Activated CD4-positive, alpha-beta T cell treated with anti-CD3 and anti-CD28 coated beads, Interleukin-2, amount 10 ng/mL, durations not matched to agents 7 days and 5 days (primary cell): ENCODE results near the gene TMBIM4. TPM values are rescaled to one million over a fixed set of nuclear protein-coding genes. Genes with fewer than 3 reads are reported as not detected.
"Not testable (repeated sequence)": the region's sequence is repeated elsewhere in the genome, so short reads cannot be mapped to it uniquely, and the experiment has no call there.

Experiments used
- CTCF ChIA-PET: fragments of 350-600 bp; sonication (Branson Sonifier 250); formaldehyde crosslinking; loops from one replicate; lab custom pipeline; 2021; ENCODE audit warnings: antibody characterized with exemption; lab: Charles Lee
- POLR2A ChIA-PET: fragments of 350-600 bp; sonication (Branson Sonifier 250); formaldehyde crosslinking; loops from one replicate; lab custom pipeline; 2021; ENCODE audit warnings: antibody characterized with exemption; lab: Charles Lee
- DNase-seq: peaks from one replicate; pipeline ENCODE4 v3.0.0-alpha.2; 2020
- H3K27ac Mint-ChIP-seq: one replicate; pipeline ENCODE4 v1.8.0; 2021; ENCODE audit warnings: mild to moderate bottlenecking, moderate library complexity, mixed read lengths
- H3K27me3 Mint-ChIP-seq: one replicate; pipeline ENCODE4 v1.8.0; 2021; ENCODE audit warnings: mixed read lengths
- H3K36me3 Mint-ChIP-seq: one replicate; pipeline ENCODE4 v1.8.0; 2021; ENCODE audit warnings: low read depth, mixed read lengths
- H3K4me1 Mint-ChIP-seq: one replicate; pipeline ENCODE4 v1.8.0; 2021; ENCODE audit warnings: mixed read lengths
- H3K4me3 Mint-ChIP-seq: one replicate; pipeline ENCODE4 v1.8.0; 2021; ENCODE audit warnings: mild to moderate bottlenecking, moderate library complexity, mixed read lengths
- H3K9me3 Mint-ChIP-seq: one replicate; pipeline ENCODE4 v1.8.0; 2021; ENCODE audit warnings: mixed read lengths
- total RNA-seq, 2 experiments: library from RNA; stranded (reverse); gene quantifications; one replicate each; pipeline ENCODE4 v1.2.3, GENCODE V29; 2021

The TMBIM4 gene, protein sequence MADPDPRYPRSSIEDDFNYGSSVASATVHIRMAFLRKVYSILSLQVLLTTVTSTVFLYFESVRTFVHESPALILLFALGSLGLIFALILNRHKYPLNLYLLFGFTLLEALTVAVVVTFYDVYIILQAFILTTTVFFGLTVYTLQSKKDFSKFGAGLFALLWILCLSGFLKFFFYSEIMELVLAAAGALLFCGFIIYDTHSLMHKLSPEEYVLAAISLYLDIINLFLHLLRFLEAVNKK
- 10 to 100 TPM; 65.7 to 83.5 TPM for total RNA-seq

DNA sequence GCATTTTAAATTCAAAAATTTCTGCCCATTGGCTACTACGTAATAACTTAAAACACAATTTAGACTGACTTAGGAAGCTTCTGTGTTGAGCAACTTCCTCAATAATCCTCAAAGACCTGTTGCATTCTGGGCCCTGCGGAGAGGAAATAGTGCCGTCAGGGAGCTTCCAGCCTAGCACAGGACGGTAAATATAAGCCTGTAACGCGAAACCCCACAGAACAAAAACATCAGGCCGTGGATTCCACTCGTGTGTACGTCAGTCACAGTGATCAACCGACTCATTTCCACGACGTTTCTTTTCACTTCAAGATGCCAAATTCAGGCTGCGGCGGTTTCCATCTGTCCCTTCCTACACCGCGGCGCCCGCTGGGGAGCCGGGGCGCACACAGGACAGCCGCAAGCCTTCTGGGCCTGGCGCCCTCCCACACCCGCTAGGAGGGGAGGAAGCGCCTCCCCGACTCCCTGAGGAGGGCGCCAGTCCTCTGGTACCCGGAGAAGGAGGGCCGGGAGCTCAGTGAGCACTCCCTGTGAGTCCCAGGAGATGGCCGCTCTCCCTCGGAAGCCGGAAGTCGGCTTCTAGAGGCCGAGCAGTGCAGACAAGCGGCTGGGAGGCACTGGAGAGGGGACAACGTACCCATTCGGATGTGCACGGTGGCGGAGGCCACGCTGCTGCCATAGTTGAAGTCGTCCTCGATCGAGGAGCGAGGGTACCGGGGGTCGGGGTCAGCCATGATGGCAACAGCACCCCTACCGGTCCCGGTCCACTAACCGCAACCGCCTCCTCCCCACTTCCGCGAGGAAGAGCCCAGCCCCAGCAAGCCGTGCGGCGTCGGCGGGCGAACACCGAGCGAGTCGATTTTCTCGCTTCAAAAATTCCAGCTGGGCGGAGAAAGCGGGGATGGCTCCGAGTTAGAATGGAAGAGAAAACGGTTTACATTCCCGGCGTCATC, at the start of gene TMBIM4:
TSS of gene TMBIM4 (minus strand) at position 776 of the 950 bp plus-strand sequence. CDS start at position 731, 45 bp downstream.
- CTCF ChIA-PET = interaction anchor here (1.0 to 2.2 kb wide), 5 partner anchors 11 to 249 kb away, joined by 3 to 15 read pairs (median 5); no protein-coding TSS in a partner anchor
- H3K4me1 Mint-ChIP-seq = peaks cover 42% of the 10 kb centered on the region

DNA sequence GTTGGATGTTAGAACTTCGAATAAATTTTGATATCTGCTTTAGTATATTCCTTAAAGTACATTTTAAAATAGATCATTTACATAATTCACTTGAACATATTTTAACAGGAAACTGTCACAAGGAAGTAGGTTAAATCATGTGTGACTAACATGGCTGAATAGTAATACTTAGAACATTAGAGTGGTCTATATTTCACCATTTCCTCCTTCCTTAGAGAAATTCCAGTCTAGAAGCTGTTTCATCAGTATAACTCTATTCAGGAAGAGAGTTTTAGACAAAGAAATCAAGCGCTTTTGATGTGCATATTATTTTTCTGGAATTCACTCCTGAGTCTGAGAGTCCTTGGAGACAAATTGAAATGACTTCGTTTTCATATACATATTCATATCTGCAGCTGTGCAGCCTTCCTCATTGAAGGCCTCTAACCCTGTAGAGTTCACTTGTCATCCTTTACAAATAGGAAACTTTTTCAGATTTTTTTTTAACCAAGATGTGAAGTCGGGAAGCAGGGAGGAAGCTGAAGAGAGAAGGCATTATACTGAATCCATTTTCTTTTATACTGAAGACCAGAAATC, 47.6 kb upstream of the TMBIM4 start:
- H3K27ac Mint-ChIP-seq = no peak overlapping the region
- H3K4me1 Mint-ChIP-seq = peaks cover 3% of the 10 kb centered on the region
- H3K9me3 Mint-ChIP-seq = peaks cover 12% of the 10 kb centered on the region
- H3K27me3 Mint-ChIP-seq = peaks cover 8% of the 10 kb centered on the region
- ChIA-PET CTCF (no interaction called here), POLR2A (no interaction called here)
- no peak overlapping the region for H3K4me3 Mint-ChIP-seq
- H3K36me3 Mint-ChIP-seq = peaks cover 2% of the 10 kb centered on the region
- DNase-seq = no peak

More for the DNA sequence above, at the start of gene TMBIM4:
- Mint-ChIP-seq H3K9me3 (peaks cover 21% of the 10 kb centered on the region), H3K27ac (peak within 1 kb of the TSS; percentile 100), H3K36me3 (peaks cover 43% of the 10 kb centered on the region), H3K27me3 (no peaks in the 10 kb centered on the region), H3K4me3 (peak within 1 kb of the TSS; percentile 94)
- peak; percentile 89 for DNase-seq
- POLR2A ChIA-PET = interaction anchor here (0.6 to 1.2 kb wide), 7 partner anchors 22 to 200 kb away, joined by 3 to 8 read pairs (median 3); partner anchors contain the start of genes HELB and LLPH

DNA sequence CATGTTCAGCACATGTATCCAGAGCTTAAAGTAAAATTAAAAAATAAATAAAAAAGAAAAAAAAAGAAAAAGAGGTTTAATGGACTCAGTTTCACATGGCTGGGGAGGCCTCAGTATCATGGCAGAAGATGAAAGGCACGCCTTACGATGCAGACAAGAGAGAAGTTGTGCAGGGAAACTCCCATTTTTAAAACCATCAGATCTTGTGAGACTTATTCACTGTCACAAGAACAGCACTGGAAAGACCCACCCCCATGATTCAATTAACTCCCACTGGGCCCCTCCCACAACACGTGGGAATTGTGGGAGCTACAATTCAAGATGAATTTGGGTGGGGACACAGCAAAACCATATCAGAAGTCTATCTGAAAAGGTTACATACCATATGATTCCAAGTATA, 43.2 kb upstream of the TMBIM4 start:
- H3K27me3 Mint-ChIP-seq, DNase-seq, H3K4me3 Mint-ChIP-seq, H3K9me3 Mint-ChIP-seq, H3K27ac Mint-ChIP-seq, POLR2A ChIA-PET, H3K4me1 Mint-ChIP-seq, H3K36me3 Mint-ChIP-seq, CTCF ChIA-PET: not testable (repeated sequence)

DNA sequence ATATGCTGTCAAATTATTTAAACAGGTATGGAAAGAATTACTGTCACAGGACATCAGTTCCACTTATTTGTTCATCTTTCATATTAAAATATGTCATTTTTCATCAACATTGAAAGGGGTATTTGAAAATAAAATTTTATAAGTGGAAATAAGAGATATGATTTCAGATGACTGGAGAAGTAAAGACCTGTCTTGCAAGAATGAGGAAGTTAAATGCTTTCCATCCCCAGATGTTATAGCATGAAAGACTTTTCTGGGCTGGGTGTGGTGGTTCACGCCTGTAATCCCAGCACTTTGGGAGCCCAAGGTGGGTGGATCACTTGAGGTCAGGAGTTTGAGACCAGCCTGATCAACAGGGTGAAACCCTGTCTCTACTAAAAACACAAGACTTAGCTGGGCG, 41.8 kb upstream of the TMBIM4 start:
- H3K36me3 Mint-ChIP-seq, H3K4me3 Mint-ChIP-seq, DNase-seq, H3K9me3 Mint-ChIP-seq, H3K4me1 Mint-ChIP-seq, POLR2A ChIA-PET, H3K27ac Mint-ChIP-seq: not testable (repeated sequence)
- peaks cover 10% of the 10 kb centered on the region for H3K27me3 Mint-ChIP-seq
- CTCF ChIA-PET = interaction anchor here (0.7 kb wide), 1 partner anchor 1651 kb away, joined by 3 read pairs; no protein-coding TSS in a partner anchor

DNA sequence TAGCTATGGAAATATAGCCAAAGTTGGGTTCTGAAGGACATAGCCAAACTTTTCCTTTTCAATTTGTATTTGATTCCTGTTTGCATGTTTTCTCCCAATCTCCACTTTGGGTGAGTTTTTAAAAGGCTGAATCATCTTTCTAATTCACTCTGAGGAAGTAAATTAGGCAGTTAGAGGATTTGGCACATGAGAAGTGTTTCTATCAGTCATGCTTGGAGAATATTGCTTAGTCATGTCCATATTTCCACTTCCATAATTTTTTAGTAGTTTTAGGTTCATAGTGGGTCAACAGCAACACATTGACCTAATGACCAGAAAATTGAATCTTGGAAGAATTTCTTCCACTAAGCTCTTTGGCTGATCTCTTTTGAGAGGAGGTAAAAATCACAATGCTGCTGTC, 41.0 kb upstream of the TMBIM4 start:
- Mint-ChIP-seq H3K9me3 (peaks cover 6% of the 10 kb centered on the region), H3K27ac (no peak overlapping the region), H3K27me3 (peaks cover 13% of the 10 kb centered on the region), H3K4me3 (no peak overlapping the region), H3K4me1 (peaks cover 4% of the 10 kb centered on the region), H3K36me3 (no peaks in the 10 kb centered on the region)
- ChIA-PET POLR2A (no interaction called here), CTCF (no interaction called here)
- no peak for DNase-seq

DNA sequence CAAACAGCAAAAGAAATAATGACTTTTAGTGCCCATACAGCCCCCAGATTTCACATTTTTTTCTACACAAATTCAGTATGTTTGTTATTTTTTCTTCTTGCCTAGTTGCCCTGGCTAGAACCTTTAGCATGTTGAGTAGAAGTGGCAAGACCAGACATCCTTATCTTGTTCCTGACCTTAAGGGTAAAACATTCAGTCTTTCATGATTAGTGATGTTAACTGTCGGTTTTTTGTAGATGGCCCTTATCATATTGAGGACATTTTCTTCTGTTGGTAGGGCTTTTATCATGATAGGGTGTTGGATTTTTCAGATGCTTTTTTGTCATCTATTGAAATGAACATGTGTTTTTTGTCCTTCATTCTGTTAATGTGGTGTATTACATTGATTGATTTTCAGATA, 36.3 kb upstream of the TMBIM4 start:
- CTCF ChIA-PET = no interaction called here
- Mint-ChIP-seq H3K4me1 (peaks cover 9% of the 10 kb centered on the region), H3K4me3 (no peak overlapping the region), H3K36me3 (no peaks in the 10 kb centered on the region), H3K27me3 (peaks cover 10% of the 10 kb centered on the region), H3K9me3 (peaks cover 2% of the 10 kb centered on the region), H3K27ac (no peak overlapping the region)
- POLR2A ChIA-PET = no interaction called here
- DNase-seq = no peak

DNA sequence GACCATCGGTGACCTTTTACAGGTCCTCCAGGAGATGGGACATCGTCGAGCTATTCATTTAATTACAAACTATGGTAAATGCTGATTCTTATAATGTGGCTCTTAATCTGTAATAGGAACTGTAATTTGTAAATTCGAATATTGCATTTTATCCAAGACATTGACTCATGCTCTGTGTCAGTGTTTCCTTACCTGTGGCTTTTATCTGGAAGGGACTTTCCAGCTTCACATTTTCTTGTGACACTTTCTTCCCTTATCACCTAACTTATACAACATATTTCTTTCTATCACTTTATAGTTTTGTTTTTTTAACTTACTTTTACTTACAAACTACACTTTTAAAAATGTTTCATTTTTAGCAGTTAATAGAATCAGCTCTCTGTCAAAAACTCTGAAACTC, 34.0 kb upstream of the TMBIM4 start:
- Mint-ChIP-seq H3K27ac (no peak overlapping the region), H3K4me3 (no peak overlapping the region), H3K9me3 (peaks cover 11% of the 10 kb centered on the region), H3K36me3 (no peaks in the 10 kb centered on the region), H3K4me1 (peaks cover 9% of the 10 kb centered on the region), H3K27me3 (peaks cover 9% of the 10 kb centered on the region)
- ChIA-PET POLR2A (no interaction called here), CTCF (no interaction called here)
- DNase-seq = no peak

DNA sequence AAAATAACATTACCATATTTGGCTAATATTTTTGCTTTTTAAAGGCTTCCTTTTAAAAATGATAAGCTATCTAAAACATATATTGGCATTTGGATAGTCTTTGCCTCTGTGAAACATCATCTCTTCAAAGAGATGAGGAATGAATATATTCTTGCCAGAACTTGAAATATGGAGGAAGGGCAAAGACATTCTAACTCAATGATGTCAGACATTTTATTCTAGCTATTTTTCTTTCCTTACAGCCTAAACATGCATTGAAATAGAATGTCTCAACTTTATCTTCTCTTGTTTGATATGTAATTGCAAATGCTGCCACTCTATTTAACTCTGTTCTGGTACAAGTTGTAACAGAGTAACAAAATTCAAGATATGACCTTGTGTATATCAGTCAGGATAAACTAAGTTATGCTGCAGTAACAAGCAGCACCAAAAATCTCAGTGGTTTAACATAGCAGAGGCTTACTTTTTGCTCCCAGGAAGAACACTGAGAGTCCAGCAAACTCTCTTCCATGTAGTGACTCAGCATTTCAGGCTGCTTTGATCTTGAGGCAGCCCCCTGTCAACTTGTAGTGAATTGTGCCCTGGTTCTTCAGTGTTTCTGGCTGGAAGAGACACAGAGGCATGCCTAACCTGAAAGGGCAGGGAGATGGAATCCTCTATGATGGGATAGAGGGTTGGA, 30.2 kb upstream of the TMBIM4 start:
- Mint-ChIP-seq H3K9me3 (peaks cover 11% of the 10 kb centered on the region), H3K4me1 (peaks cover 16% of the 10 kb centered on the region), H3K4me3 (no peak overlapping the region), H3K27me3 (peaks cover 3% of the 10 kb centered on the region), H3K36me3 (no peaks in the 10 kb centered on the region), H3K27ac (no peak overlapping the region)
- ChIA-PET POLR2A (no interaction called here), CTCF (interaction anchor here (0.8 to 2.3 kb wide), 2 partner anchors 10 to 14 kb away, joined by 3 to 4 read pairs; no protein-coding TSS in a partner anchor)
- DNase-seq = no peak

DNA sequence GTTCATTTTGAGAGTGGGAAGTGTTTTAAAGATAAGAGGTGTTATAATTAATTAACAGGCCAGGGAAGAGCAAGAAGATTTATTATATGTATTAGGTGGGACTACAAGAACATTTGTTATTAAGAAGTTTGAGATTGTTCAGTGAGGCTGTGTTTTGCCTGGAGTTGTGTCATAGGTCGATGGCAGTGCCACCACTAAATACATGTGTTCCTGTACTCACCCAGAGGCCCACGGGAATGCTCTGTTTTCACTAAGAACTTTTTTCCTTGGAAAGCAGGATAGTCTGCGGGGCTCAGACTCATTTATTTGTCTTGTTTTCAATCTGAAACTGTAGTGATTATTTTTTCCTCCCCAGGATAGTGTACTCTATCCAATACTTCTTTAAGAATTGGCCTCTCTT, 29.3 kb upstream of the TMBIM4 start:
- Mint-ChIP-seq H3K9me3 (peaks cover 11% of the 10 kb centered on the region), H3K27ac (no peak overlapping the region), H3K27me3 (no peaks in the 10 kb centered on the region), H3K4me1 (peaks cover 14% of the 10 kb centered on the region), H3K36me3 (no peaks in the 10 kb centered on the region), H3K4me3 (no peak overlapping the region)
- ChIA-PET CTCF (interaction anchor here (0.8 to 2.3 kb wide), 3 partner anchors 9 to 26 kb away, joined by 3 to 7 read pairs (median 4); no protein-coding TSS in a partner anchor), POLR2A (no interaction called here)
- no peak for DNase-seq

DNA sequence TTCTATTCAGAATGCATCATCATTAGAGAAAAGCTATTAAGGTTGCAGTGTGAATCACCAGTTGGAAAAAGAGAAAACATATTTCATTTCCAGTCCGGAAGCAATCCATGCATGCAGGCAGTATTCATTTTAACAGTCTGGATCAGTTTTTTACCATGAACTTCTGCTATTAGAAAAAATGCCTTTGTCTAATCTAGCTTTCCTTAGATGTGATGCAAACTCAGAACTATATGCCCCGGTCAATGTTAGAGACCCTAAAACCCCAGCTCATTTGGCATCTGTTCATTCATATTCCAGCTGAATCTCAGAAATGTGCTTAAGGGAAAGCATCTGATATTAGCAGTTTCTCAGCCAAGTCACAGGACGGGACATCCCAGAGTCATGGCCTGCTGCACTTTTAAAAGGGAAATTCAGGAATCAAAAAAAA, 27.7 kb upstream of the TMBIM4 start:
- Mint-ChIP-seq H3K4me3 (no peak overlapping the region), H3K36me3 (no peaks in the 10 kb centered on the region), H3K27ac (no peak overlapping the region), H3K27me3 (no peaks in the 10 kb centered on the region), H3K9me3 (peaks cover 11% of the 10 kb centered on the region), H3K4me1 (peaks cover 8% of the 10 kb centered on the region)
- POLR2A ChIA-PET = no interaction called here
- no peak for DNase-seq
- CTCF ChIA-PET = interaction anchor here (0.6 to 1.8 kb wide), 7 partner anchors 10 to 279 kb away, joined by 3 to 7 read pairs (median 3); no protein-coding TSS in a partner anchor

DNA sequence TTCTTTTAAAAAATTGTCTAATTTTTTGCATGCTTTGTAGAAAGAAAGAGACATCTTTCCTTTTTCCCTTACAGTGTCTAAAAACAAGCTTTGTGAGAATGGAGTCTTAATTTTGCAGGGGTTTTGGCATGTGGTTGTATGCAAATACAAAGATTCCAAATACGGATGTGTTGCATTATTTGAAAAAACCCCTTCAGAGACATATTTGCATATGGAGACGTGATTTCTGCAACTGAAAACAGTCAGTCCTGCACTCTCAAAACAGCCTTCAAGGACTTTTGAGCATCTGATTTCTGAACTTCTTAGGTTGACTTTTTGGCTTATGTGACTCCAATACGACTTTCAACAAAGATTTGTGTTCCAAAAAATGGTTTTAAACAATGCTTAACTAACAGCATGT, 27.0 kb upstream of the TMBIM4 start:
- DNase-seq = no peak
- peak overlapping the region; percentile 47 for H3K27ac Mint-ChIP-seq
- CTCF ChIA-PET = interaction anchor here (1.8 kb wide), 1 partner anchor 11 kb away, joined by 5 read pairs; no protein-coding TSS in a partner anchor
- H3K36me3 Mint-ChIP-seq = no peaks in the 10 kb centered on the region
- peaks cover 11% of the 10 kb centered on the region for H3K9me3 Mint-ChIP-seq
- H3K27me3 Mint-ChIP-seq = peaks cover under 1% of the 10 kb centered on the region
- H3K4me3 Mint-ChIP-seq = no peak overlapping the region
- POLR2A ChIA-PET = interaction anchor here (1.0 kb wide), 1 partner anchor 28 kb away, joined by 3 read pairs; no protein-coding TSS in a partner anchor
- H3K4me1 Mint-ChIP-seq = peaks cover 8% of the 10 kb centered on the region

DNA sequence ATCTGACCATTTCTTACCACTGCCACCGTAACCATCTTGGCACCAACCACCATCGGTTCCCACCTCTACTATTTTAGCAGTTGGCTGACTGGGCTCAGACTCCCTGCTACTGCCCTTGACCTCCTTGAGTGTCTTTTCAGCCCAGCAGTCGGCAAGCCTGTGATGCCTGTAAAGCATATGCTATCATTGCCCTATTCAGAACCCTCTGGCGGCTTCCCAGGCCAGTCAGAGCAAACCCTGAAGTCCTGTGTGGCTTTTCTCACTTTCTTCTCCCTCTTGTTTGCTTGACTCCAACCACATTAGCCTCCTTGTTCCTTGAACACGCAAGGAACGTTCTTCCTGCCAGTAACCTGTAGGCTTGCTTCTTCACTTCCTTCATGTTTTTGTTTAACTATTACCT, 25.4 kb upstream of the TMBIM4 start:
- DNase-seq = no peak
- Mint-ChIP-seq H3K36me3 (no peaks in the 10 kb centered on the region), H3K27me3 (peaks cover 15% of the 10 kb centered on the region), H3K4me3 (no peak overlapping the region), H3K9me3 (peaks cover 5% of the 10 kb centered on the region), H3K27ac (no peak overlapping the region), H3K4me1 (peaks cover 10% of the 10 kb centered on the region)
- POLR2A ChIA-PET = no interaction called here
- CTCF ChIA-PET = no interaction called here
